GM04503 (cell line): ENCODE measurements around the gene RRP8.

Experiments
- DNase-seq: peaks from one replicate; pipeline ENCODE4 v3.0.0-alpha.2; 2012; ENCODE audit warnings: low read depth

Gene RRP8

GRCh38 chr11:6567371-6567745 lies 36.1 kb downstream of the RRP8 start:
- no peak for DNase-seq

- no peak for DNase-seq
Measured at GRCh38 chr11:6566704-6567370, 36.6 kb downstream of the RRP8 start.

DNA sequence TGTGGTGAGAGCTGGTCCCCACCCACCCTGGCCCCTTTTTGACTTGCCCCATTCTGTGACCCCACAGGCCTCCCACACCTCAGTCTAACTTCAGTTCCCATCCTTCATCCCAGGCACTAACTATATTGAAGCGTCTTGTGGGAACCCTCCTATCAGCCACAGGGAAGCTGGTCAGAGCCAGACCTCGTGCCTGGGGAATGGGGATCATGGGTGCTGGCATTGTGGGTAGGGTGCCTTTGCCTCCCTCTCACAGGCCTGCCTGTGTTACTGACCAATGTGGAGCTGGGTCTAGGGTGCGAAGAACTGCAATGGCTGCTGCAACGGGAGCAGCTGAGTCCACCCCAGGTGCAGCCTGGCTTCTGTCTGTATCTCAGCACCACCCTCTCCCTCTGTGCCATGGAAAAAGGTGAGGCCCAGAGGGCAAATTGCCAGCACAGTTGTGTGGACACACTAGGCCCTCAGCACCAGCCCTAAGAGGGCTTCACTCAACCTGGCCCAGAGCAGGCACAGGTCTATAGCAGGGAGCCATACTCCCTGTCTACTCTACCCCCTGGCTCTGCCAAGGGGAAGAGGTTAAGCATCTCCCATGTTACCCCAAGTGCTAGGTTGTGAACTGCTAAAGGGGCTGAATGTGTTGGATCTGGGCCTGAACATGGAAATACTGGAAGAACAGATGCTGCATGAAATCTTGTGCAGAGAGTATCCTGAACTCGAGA lies 37.3 kb downstream of the RRP8 start:
- no peak for DNase-seq

- DNase-seq: no peak
Measured at GRCh38 chr11:6565325-6565724, 38.1 kb downstream of the RRP8 start.

- no peak for DNase-seq
Measured at GRCh38 chr11:6563667-6564066, 39.7 kb downstream of the RRP8 start.

DNA sequence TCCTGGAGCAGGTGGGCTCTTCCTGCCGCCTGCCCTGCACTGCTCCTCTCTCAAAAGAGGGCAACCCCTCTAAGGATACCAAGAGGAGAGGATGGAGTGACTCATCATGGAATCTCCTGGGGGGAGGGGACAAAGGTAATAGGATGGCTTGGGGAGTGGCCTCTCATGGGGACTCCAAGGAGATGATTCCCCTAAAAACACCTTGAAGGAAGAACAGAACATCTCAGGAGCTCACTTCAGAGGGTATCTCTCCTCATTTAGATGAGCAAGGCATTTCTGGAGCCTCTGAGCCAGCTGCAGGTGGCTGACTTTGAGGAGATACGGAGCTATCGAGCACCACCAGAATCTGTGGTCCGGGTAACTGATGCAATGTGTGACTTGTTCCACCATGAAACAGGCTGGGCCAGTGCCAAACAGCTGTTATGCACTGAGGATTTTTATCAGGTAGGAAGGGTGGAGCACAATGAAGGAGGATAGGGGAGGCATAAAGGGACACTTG lies 40.2 kb downstream of the RRP8 start:
- no peak for DNase-seq

- DNase-seq: no peak
Measured at GRCh38 chr11:6561288-6561687, 42.1 kb downstream of the RRP8 start.

DNA sequence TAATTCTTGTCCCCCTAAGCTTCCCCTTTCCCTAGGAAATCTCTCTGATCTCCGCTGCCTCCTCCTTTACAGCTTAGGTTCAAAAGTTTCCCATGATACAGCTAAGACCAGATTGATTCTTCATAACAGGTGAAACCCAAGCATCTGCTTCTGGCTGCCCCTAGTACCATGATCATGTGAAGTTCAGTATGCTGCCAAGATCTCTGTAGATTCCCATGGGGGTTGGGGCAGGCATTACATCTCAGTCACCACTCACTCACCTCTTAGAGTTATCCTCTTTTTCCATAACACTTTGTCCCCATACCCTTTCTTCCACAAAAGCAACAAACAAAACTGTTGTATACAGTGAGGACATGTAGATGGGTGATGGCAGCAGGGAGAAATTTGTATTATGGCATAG lies 44.0 kb downstream of the RRP8 start:
- DNase-seq: no peak

DNA sequence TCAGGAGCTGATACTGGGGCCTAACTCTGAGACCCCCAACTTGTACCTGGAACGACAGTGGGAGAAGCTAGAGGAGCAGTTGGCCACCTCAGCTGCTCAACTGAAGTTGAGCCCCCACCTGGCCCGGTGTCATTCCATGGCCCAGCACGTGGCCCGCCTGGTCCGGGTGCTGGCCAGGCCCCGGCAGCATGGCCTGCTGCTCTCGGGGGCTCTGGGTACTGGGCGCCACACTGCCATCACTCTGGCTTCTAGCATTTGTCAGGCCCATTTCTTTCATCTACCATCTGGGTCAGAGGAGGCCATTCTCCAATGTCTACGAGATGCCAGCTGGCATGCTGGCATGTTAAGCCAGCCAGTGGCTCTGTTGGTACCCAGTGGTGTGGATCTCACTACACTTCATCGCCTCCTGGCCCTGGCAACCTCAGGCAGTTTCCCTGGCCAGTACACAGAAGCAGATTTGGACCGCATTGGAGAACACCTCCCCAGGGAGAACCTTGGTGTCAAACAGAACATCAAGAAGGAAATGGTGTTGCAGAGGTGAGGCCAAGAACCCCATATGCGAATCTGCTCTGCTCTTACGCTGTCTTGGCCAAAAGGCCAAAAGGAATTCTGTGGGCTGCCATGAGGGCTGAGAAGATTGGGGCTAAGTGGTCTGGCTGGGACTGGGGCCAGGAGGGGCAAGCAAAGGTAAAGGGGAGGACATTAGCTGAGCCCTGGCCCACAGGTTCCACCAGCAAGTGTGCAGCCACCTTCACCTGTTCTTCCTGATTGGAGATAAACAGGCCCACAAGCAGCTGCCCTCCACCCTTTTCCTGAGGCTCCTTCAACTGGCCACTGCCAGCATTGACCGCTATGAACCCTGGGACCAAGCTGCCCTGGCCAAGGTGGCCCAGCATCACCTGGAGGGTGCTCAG lies 45.4 kb downstream of the RRP8 start:
- DNase-seq: no peak

DNA sequence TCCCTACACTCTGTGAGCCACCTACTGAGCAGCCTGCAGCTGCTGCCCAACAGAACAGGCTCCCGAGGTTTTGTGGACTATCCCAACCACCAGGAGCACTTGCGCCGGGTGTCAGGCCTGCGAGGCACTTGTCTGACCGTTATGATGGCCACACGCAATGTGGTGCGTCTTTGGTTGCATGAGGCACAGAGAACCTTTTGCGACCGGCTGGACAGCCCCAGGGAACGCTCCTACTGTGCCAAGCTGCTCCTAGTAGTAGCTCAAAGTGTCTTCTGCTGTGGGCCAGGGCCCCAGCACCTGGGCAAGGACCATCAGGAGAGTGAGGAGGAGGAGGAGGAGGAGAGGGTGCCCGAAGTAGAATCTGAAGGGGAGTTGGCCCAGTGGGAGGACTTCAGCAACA lies 46.4 kb downstream of the RRP8 start:
- no peak for DNase-seq

DNA sequence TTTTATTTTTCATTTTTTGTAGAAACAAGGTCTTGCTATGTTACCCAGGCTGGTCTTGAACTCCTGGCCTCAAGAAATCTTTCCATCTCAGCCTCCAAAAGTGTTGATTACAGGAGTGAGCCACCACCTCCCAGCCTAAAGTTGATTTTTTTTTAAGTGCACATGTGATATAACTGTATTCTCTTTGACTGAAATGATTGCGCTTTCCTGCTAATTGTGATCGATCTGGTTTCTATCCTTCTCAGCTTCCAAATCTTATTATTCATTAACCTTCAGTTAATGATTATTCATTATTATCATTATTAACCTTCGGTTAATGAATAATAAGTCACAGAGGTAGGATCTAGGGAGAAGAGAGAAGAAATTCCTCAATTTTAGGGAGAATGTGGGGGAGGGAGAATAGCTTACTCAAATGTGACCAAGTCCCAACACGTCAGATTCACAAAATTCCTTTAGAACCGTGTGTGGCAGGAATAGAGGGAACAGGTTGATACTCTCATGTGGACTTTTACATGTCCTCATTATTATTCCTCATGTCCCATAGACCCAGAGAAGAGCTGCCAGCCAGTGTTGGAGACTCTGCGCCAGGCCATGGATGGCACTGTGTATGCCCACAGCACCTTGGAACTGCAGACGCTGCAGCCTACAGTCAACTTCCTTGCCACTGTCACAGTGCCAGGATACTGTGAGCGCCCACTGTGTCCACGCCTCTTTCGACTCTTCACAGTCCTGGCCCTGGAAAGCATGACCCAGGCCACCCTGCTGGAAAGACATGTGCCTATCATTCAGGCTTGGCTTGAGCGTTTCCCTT lies 47.1 kb downstream of the RRP8 start:
- no peak for DNase-seq

DNA sequence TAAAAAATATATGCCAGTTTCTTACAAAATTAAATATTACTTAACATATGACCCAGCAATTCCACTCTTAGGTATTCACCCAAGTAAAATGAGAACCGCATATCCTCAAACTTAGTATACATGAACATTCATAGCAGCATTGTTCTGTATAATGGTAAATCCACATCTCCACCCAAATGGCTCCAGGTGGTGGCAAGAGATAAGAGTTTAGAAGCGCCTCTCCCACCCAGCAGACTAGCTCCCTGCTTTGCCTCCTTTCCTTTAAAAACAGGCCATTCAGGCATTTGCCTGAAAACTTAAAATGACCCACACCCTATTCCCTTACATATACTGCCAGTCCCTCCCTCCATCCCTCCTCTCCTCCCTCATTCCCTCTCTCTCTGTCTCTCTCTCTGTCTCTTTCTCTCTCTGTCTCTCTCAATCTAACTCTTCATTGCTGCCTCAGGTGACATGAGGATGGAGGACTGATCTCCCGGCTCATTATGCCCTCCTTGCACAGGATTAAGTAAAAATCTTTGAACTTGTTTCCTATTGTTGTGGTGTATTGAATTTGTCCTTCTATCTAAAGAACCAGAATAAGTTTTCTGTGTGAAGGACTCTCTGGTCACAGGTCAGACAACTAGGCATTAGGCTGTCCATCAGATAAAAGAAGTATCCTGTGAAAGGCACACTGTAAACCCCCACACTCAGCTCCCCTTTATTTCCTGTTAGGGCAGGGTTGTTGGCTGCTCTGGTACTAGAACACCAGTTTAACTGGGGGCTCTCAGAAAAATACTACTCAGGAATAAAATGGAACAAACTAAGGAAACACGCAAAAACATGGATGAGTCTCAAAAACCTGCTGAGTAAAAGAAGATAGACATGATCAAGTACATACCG lies 48.3 kb downstream of the RRP8 start:
- DNase-seq: no peak

DNA sequence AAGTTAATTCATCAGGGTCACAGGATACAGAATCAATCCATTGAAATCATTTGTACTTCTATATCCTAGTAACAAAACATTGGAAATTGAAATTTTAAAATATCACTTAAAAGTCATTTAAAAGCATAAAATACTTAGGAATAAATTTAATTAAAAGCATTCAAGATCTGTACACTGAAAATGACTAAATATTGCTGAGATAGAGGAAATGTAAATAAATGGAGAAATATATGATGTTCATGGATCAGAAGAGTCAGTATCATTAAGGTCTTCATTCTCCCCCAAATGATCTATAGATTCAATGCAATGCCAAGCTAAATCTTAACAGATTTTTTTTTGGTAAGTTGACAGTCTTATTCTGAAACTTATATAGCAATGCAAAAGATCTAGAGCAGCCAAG lies 49.8 kb downstream of the RRP8 start:
- no peak for DNase-seq

DNA sequence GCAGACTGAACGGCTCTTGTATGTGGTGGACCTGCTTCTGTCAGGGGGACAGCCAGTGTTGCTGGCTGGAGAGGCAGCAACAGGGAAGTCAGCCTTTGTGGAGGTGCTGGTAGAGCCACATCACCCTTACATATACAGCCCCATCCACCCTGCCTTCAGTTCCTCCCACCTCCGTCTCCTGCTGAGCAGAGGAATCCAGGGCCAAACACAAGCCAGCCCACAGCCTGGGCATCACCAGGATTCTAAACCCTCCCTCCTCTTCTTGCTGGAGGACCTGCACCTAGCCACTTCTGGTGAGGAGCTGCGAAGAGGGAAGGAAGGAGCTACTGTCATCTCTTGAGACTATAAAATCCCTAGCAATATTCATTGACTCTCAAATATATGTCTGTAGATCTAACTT lies 54.8 kb downstream of the RRP8 start:
- no peak for DNase-seq

DNA sequence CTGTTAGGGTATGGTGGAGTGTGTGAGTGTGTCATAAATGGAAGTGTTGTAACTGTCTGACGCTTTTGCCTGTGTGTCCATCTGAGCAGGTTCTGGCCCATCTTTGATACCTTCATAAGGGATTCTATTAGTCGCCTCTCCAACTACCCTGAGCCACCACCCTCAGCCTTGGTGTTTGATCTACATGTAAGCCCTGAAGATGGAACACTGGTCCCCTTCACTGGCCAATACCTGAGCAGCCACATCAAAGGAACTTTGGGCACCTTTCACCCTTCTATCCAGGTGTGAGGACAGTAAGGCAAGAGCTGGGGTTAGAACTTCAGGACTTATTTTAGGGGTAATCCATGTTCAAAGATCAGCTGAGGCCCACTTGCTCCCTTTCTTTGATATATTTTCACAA lies 55.3 kb downstream of the RRP8 start:
- DNase-seq: no peak

- no peak for DNase-seq
Measured at GRCh38 chr11:6547177-6547576, 56.2 kb downstream of the RRP8 start.

DNA sequence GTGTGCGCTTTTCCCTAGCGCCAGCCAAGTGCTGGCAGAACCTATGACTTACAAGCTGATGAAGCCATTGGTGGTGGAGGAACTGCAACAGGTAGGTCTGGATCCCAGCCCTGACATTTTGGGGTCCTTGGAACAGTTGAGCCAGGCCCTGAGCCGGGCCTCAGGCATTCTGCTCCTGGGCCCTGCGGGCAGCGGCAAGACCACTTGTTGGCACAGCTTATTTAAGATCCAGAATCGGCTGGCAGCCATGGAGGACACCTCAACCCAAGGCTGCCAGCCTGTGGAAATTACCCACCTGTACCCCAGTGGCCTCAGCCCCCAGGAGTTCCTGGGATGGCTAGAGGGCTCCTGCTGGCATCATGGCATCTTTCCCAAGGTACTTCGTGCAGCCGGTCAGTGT lies 56.7 kb downstream of the RRP8 start:
- no peak for DNase-seq

- DNase-seq: no peak
Measured at GRCh38 chr11:6545917-6546605, 57.4 kb downstream of the RRP8 start.
